KMS-11 (cell line): ENCODE measurements around the gene RIT1.

Experiments
- H2AFZ ChIP-seq: fragments of 200-600 bp; sonication (generic); 2 replicates; pipeline ENCODE4 v1.6.1; 2016; ENCODE audit warnings: antibody characterized with exemption, mixed run types, low read depth
- H3K27ac ChIP-seq: fragments of 200-600 bp; sonication (generic); 2 replicates; pipeline ENCODE4 v1.6.1; 2016; ENCODE audit warnings: mild to moderate bottlenecking, mixed run types
- H3K27me3 ChIP-seq: fragments of 200-600 bp; sonication (generic); 2 replicates; pipeline ENCODE4 v1.6.1; 2017; ENCODE audit warnings: mild to moderate bottlenecking, low read depth, mixed run types, moderate library complexity; ENCODE audit not compliant: insufficient read depth
- H3K36me3 ChIP-seq: fragments of 200-600 bp; sonication (generic); 2 replicates; pipeline ENCODE4 v1.6.1; 2017; ENCODE audit warnings: mild to moderate bottlenecking, mixed run types; ENCODE audit not compliant: insufficient read depth
- H3K4me1 ChIP-seq: fragments of 200-600 bp; sonication (generic); 2 replicates; pipeline ENCODE4 v1.6.1; 2016; ENCODE audit warnings: mild to moderate bottlenecking, low read depth, mixed run types; ENCODE audit not compliant: poor library complexity, severe bottlenecking
- H3K4me2 ChIP-seq: fragments of 200-600 bp; sonication (generic); 2 replicates; pipeline ENCODE4 v1.7.0; 2016; ENCODE audit warnings: mild to moderate bottlenecking, mixed run types
- H3K4me3 ChIP-seq: fragments of 200-600 bp; sonication (generic); IDR thresholded peaks from 2 replicates; pipeline ENCODE4 v1.6.1; 2017; ENCODE audit warnings: low read depth, low read length, mixed read lengths; ENCODE audit not compliant: insufficient read depth
- H3K79me2 ChIP-seq: fragments of 200-600 bp; sonication (generic); 2 replicates; pipeline ENCODE4 v1.6.1; 2016; ENCODE audit warnings: low read depth, mixed run types; ENCODE audit not compliant: insufficient read depth
- H3K9ac ChIP-seq: fragments of 200-600 bp; sonication (generic); 2 replicates; pipeline ENCODE4 v1.6.1; 2016; ENCODE audit warnings: mild to moderate bottlenecking, mixed run types
- H4K20me1 ChIP-seq: fragments of 200-600 bp; sonication (generic); 2 replicates; pipeline ENCODE4 v1.6.1; 2016; ENCODE audit warnings: mild to moderate bottlenecking, mixed run types; ENCODE audit not compliant: insufficient read depth
- TF ChIP-seq, protein P1 (sequence below): fragments of 200-600 bp; sonication (generic); conservative IDR thresholded peaks from 2 replicates; pipeline ENCODE4 v1.6.1; 2017; ENCODE audit warnings: low read depth, mild to moderate bottlenecking, antibody characterized with exemption, low read length, moderate library complexity, mixed read lengths

RIT1 gene

DNA sequence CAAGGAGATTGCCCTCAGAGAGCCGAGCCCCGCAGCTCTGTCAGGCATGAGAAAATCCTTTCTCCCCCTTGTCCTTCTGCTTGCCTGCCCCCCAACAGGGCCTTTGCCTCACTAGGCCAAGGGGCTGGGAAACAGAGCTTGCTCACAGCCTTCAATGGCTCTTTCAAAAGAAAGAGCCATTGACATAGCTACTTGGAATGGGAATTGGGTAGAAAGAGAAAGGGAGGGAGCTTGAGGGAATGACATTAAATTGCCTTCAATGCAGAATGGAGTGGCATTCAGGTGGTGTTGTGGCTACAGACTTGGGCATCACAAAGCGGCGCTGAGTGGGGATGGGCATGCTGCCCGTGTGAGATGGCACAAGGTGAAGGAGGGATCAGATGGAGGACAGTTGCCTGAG is 38.6 kb downstream of the RIT1 start:
- Histone ChIP-seq H3K4me3 (no peak overlapping the region), H3K4me2 (no peak overlapping the region), H2AFZ (no peak overlapping the region), H3K36me3 (no peaks in the 10 kb centered on the region), H3K27me3 (no peaks in the 10 kb centered on the region), H3K79me2 (no peaks in the 10 kb centered on the region), H3K4me1 (no peaks in the 10 kb centered on the region), H3K27ac (no peak overlapping the region), H4K20me1 (no peaks in the 10 kb centered on the region), H3K9ac (no peak overlapping the region)
- TF ChIP-seq, protein P1, sequence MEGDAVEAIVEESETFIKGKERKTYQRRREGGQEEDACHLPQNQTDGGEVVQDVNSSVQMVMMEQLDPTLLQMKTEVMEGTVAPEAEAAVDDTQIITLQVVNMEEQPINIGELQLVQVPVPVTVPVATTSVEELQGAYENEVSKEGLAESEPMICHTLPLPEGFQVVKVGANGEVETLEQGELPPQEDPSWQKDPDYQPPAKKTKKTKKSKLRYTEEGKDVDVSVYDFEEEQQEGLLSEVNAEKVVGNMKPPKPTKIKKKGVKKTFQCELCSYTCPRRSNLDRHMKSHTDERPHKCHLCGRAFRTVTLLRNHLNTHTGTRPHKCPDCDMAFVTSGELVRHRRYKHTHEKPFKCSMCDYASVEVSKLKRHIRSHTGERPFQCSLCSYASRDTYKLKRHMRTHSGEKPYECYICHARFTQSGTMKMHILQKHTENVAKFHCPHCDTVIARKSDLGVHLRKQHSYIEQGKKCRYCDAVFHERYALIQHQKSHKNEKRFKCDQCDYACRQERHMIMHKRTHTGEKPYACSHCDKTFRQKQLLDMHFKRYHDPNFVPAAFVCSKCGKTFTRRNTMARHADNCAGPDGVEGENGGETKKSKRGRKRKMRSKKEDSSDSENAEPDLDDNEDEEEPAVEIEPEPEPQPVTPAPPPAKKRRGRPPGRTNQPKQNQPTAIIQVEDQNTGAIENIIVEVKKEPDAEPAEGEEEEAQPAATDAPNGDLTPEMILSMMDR = no peak

GRCh38 chr1:155871390-155871789 is 39.8 kb downstream of the RIT1 start:
- H3K36me3 ChIP-seq = no peaks in the 10 kb centered on the region
- no peaks in the 10 kb centered on the region for H3K79me2 ChIP-seq
- no peak overlapping the region for H3K9ac ChIP-seq
- TF ChIP-seq, protein P1 = no peak
- H3K4me3 ChIP-seq = no peak overlapping the region
- H3K27me3 ChIP-seq = no peaks in the 10 kb centered on the region
- H4K20me1 ChIP-seq = no peaks in the 10 kb centered on the region
- H3K4me2 ChIP-seq = no peak overlapping the region
- no peak overlapping the region for H3K27ac ChIP-seq
- H2AFZ ChIP-seq = no peak overlapping the region
- H3K4me1 ChIP-seq = no peaks in the 10 kb centered on the region

DNA sequence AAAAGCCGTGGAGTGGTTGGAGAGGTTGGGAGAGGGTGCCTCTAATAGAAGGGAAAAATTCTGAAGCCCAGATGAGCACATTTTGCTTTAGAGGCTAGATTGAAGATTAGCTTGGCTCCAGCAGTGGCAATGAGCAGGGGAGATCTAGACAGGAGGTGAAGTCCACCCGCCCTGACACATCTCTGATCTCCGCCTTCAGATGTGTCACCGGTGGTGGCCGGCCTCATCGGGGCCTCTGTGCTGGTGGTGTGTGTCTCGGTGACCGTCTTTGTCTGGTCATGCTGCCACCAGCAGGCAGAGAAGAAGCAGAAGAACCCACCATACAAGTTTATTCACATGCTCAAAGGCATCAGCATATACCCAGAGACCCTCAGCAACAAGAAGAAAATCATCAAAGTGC is 43.4 kb downstream of the RIT1 start:
- TF ChIP-seq, protein P1 = no peak
- no peaks in the 10 kb centered on the region for H3K36me3 ChIP-seq
- no peak overlapping the region for H2AFZ ChIP-seq

DNA sequence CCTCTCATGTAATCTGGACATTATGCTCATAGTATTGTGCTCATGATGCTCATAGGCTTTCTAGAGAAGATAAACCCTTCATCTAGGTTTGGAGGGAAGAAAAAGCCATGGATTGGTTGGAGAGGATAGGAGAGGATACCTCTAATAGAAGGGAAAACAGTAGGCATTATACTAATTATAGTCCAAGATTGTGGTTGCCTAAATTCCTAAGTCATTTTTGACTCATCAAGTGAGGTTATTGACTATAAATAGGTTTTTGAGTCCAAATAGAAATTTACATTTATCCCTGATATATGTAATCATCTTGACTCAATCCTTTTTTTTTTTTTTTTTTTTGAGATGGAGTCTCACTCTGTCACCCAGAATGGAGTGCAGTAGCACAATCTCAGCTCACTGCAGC is 46.8 kb downstream of the RIT1 start:
- no peak overlapping the region for H3K4me3 ChIP-seq
- no peak overlapping the region for H3K27ac ChIP-seq
- H3K4me1 ChIP-seq = peaks cover 18% of the 10 kb centered on the region
- no peaks in the 10 kb centered on the region for H3K79me2 ChIP-seq
- no peak overlapping the region for H3K4me2 ChIP-seq
- TF ChIP-seq, protein P1 = no peak
- no peak overlapping the region for H2AFZ ChIP-seq
- H3K36me3 ChIP-seq = no peaks in the 10 kb centered on the region
- no peaks in the 10 kb centered on the region for H4K20me1 ChIP-seq
- no peak overlapping the region for H3K9ac ChIP-seq
- no peaks in the 10 kb centered on the region for H3K27me3 ChIP-seq

More for the DNA sequence above, 43.4 kb downstream of the RIT1 start:
- H3K4me3 ChIP-seq = no peak overlapping the region
- no peak overlapping the region for H3K27ac ChIP-seq
- no peak overlapping the region for H3K4me2 ChIP-seq
- no peaks in the 10 kb centered on the region for H4K20me1 ChIP-seq
- H3K4me1 ChIP-seq = no peaks in the 10 kb centered on the region
- H3K9ac ChIP-seq = no peak overlapping the region
- H3K27me3 ChIP-seq = no peaks in the 10 kb centered on the region
- H3K79me2 ChIP-seq = no peaks in the 10 kb centered on the region
